Dendritic cell treated with granulocyte-macrophage colony-stimulating factor and Interleukin-4, amounts not matched to agents 40 ng/mL and 50 ng/mL, for 4 days (primary cell): ENCODE data around the gene TBX15.

Experiments used
- H3K27ac Mint-ChIP-seq: one replicate; pipeline ENCODE4 v1.8.0; 2022; ENCODE audit warnings: mild to moderate bottlenecking, mixed read lengths
- H3K27me3 Mint-ChIP-seq: one replicate; pipeline ENCODE4 v1.8.0; 2022; ENCODE audit warnings: mild to moderate bottlenecking, mixed read lengths
- H3K36me3 Mint-ChIP-seq: one replicate; pipeline ENCODE4 v1.8.0; 2022; ENCODE audit warnings: low read depth, mixed read lengths
- H3K4me1 Mint-ChIP-seq: one replicate; pipeline ENCODE4 v1.8.0; 2022; ENCODE audit warnings: low read depth, mixed read lengths
- H3K4me3 Mint-ChIP-seq: one replicate; pipeline ENCODE4 v1.8.0; 2022; ENCODE audit warnings: mild to moderate bottlenecking, moderate library complexity, mixed read lengths
- H3K9me3 Mint-ChIP-seq: one replicate; pipeline ENCODE4 v1.8.0; 2022; ENCODE audit warnings: mixed read lengths
- intact Hi-C: fragments of 100-400 bp; cut with micrococcal nuclease; formaldehyde crosslinking; loops from one replicate; pipeline ENCODE4 v1.15.0; 2022

Gene TBX15

DNA sequence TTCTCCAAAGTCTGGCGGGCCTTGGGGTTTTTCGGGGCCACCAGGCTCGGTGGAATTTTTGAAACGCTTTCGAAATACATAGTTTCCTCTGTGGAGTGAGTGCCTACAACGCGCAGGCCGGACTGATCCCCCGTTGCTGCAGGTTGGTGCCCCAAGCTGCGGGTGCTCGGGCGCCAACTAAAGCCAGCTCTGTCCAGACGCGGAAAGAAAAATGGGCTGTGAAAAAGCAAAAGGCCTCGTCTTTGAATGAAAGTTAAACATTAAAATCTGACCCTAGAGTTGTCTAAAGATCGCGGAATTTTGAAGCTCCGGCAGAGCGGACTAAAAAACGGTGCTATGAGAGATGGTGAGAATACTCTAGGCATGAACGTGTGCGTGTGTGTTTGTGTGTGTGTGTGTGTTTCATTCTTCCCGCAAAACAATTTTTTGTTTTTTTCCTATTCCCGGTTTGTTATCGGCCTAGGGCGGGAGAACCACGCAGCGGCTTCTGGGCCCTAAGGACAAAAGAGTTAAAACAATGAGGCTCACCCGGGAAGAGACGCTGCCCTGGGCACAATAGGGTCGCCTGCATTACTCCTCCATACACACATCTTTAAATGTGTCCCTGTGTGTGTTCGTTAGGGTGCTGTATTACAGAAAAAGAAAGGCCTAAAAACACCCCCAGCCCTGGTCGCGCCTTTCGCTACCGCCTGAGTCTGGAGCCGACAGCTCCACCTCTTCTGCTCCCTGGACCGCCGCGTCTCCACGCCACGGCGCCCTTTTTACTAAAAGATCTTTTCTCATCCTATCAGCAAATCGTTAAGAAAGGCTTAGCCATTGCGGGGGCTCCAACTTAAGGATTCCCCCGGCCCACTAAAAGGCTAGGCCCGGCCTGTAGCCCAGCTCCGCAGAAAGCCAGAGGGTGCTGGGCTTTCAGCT lies 3.2 kb downstream of the TBX15 start:
- Mint-ChIP-seq H3K27me3 (peaks cover 96% of the 10 kb centered on the region), H3K4me1 (peaks cover 56% of the 10 kb centered on the region), H3K36me3 (no peaks in the 10 kb centered on the region), H3K9me3 (no peaks in the 10 kb centered on the region), H3K27ac (no peak overlapping the region), H3K4me3 (peak overlapping the region; percentile 54)
- intact Hi-C loops = no loop called here

DNA sequence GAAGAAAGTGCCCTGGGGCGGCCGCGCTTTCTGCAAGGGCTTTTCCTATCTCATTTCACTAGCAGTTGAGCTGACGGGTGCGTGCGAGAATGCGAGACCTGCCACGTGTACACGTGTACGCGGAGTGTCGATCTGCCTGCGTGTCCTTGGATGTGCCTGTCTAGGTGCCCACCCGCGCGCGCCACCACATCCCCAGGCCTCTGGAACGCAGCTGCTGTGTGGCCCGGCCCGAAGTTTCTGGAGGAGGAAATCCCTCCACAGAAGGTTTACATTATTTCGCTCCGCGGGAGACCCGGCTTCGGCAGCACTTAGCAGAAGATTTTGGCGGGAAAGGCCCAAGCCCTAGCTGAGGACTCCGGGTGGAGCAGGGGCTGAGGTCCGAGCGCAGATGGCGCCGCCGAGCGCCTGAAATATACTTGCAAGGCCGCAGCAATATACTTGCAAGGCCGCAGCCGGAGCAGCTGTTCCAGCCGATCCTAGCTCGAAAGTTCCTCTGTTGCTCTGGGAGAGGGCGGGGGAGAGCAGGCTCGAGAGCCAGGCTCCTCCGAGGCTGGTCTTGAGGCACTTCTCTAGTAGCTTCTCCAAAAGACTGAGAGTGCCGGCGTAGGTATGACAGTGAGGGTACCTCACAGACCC lies 3.9 kb downstream of the TBX15 start:
- Mint-ChIP-seq H3K9me3 (no peaks in the 10 kb centered on the region), H3K27ac (no peak overlapping the region), H3K4me3 (peak overlapping the region; percentile 54), H3K27me3 (peaks cover 96% of the 10 kb centered on the region), H3K4me1 (peaks cover 64% of the 10 kb centered on the region), H3K36me3 (no peaks in the 10 kb centered on the region)
- intact Hi-C loops = no loop called here

DNA sequence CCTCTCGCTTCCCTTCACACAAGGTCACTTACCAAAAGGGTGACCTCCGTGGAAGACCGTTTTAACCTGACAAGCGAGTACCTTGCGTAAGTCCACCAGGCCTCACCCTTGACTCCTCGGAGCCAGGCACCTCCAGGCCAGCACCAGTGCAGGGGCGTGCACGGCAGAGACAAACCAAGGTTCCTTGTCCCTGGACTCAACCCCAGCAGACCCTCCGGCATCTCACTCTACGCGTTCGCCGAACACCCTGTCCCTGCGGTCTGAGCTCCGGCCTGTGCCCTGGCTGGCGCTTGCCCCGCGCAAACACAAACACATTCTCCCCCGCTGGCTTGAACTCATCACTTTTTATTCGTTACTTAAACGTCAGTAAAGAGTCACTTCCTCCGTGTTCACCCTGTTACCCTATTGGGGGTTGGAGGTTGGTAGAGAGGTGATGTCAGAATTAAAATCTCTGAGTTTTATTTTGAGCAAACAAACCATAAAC lies 4.5 kb downstream of the TBX15 start:
- intact Hi-C loops = no loop called here
- H3K4me1 Mint-ChIP-seq = peaks cover 65% of the 10 kb centered on the region
- peaks cover 95% of the 10 kb centered on the region for H3K27me3 Mint-ChIP-seq
- no peak overlapping the region for H3K4me3 Mint-ChIP-seq
- no peaks in the 10 kb centered on the region for H3K36me3 Mint-ChIP-seq
- H3K27ac Mint-ChIP-seq = no peak overlapping the region
- no peaks in the 10 kb centered on the region for H3K9me3 Mint-ChIP-seq

GRCh38 chr1:118982821-118983557 lies 5.2 kb downstream of the TBX15 start:
- Mint-ChIP-seq H3K27me3 (peaks cover 94% of the 10 kb centered on the region), H3K4me1 (peaks cover 62% of the 10 kb centered on the region), H3K4me3 (no peak overlapping the region), H3K36me3 (no peaks in the 10 kb centered on the region), H3K9me3 (no peaks in the 10 kb centered on the region), H3K27ac (no peak overlapping the region)
- intact Hi-C loops = no loop called here

DNA sequence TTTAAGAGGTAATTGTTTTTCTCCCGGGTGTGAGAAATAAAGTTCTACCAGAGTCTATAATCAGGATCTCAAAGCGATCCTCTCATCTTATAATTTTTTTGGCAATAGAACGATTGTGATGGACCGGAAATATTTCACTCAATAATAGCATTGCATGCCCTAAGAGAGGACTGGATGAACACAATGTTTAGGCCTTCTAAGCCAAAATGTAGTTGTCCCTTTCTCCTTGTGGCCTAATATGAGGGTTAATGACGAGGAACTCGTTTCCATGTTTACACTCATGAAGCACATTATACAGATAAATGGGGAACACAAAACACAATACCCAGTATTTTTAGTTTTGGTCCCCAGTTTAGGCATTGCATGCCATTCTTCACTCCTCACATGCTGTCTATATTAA lies 5.9 kb downstream of the TBX15 start:
- Mint-ChIP-seq H3K4me3 (no peak overlapping the region), H3K9me3 (no peaks in the 10 kb centered on the region), H3K27ac (no peak overlapping the region), H3K36me3 (no peaks in the 10 kb centered on the region), H3K27me3 (peaks cover 92% of the 10 kb centered on the region), H3K4me1 (peaks cover 55% of the 10 kb centered on the region)
- intact Hi-C loops = no loop called here

- H3K4me3 Mint-ChIP-seq = no peak overlapping the region
- H3K36me3 Mint-ChIP-seq = no peaks in the 10 kb centered on the region
- peaks cover 46% of the 10 kb centered on the region for H3K4me1 Mint-ChIP-seq
- H3K27me3 Mint-ChIP-seq = peaks cover 87% of the 10 kb centered on the region
- no peaks in the 10 kb centered on the region for H3K9me3 Mint-ChIP-seq
- intact Hi-C loops = no loop called here
- no peak overlapping the region for H3K27ac Mint-ChIP-seq
Measured at GRCh38 chr1:118981436-118981835, 6.7 kb downstream of the TBX15 start.

DNA sequence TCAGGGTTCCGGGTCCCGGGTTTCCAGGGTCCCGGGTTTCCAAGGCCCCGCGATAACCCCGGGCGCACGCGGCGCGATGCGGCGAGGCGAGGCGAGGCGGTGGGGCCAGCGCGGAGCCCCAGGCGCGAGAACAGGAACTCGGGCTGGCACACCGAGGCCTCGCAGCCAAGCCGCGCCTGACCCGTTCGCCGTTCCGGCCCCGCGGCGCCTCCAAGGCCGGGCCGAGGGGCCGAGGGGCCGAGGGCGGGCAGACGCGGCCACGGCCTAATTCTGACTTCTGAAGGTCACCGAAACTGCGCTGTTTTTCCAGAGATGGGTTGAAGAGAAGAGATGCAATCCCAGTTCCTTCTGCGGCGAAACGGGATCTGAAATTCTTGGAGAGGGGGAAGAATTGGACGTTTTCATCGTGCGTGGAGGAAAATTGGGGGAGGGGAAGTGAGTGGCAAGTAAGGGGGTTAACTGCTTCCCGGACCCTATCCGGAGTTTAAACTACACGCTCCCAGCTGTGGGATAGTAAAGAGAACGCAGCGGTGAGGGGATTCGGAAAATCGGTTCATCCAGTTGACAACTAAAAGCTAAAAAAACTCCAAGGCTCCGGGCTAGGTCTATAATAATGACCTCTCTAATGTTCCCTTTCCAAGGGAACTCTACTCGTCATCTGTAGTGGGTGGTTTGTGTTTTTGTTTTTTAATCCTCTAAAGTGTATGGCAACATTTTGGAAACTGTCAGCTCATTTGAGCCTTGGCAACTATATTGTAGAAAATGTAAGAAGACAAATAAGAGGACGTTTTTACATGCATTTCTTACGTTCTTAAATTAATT lies 8.2 kb downstream of the TBX15 start:
- H3K4me3 Mint-ChIP-seq = peak overlapping the region; percentile 45
- no peak overlapping the region for H3K27ac Mint-ChIP-seq
- peaks cover 83% of the 10 kb centered on the region for H3K27me3 Mint-ChIP-seq
- intact Hi-C loops = no loop called here
- no peaks in the 10 kb centered on the region for H3K36me3 Mint-ChIP-seq
- H3K9me3 Mint-ChIP-seq = no peaks in the 10 kb centered on the region
- H3K4me1 Mint-ChIP-seq = peaks cover 32% of the 10 kb centered on the region

- Mint-ChIP-seq H3K9me3 (no peaks in the 10 kb centered on the region), H3K27ac (no peak overlapping the region)
- intact Hi-C loops = no loop called here
Measured at GRCh38 chr1:118978914-118979701, 9.0 kb downstream of the TBX15 start.

DNA sequence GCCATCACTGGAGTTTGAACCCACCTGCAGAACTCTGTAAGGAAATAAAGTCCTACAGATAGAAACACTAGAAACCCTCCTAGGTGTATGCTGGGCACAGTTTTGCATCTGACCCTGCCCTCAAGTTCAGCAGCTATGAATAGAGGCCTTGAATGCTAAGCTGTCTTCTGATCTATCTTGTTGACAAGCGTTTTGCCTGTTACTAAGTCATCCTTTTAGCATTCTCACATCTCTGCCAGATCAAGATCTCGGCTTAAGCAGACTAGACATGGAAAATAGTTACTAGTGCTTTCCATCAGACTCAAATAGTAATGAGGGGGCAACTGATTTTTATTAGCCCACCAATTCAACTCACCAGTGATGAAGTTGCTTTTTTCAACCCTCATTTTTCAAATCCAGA lies 10.5 kb downstream of the TBX15 start:
- intact Hi-C loops = no loop called here
- Mint-ChIP-seq H3K4me3 (no peak overlapping the region), H3K27me3 (peaks cover 77% of the 10 kb centered on the region), H3K9me3 (no peaks in the 10 kb centered on the region), H3K36me3 (no peaks in the 10 kb centered on the region), H3K4me1 (peaks cover 11% of the 10 kb centered on the region), H3K27ac (no peak overlapping the region)

More at GRCh38 chr1:118978914-118979701, 9.0 kb downstream of the TBX15 start:
- H3K4me1 Mint-ChIP-seq = peaks cover 25% of the 10 kb centered on the region
- peaks cover 80% of the 10 kb centered on the region for H3K27me3 Mint-ChIP-seq
- H3K4me3 Mint-ChIP-seq = peak overlapping the region; percentile 45
- no peaks in the 10 kb centered on the region for H3K36me3 Mint-ChIP-seq

GRCh38 chr1:118974661-118975060 lies 13.5 kb downstream of the TBX15 start:
- no peak overlapping the region for H3K27ac Mint-ChIP-seq
- peaks cover 6% of the 10 kb centered on the region for H3K4me1 Mint-ChIP-seq
- H3K36me3 Mint-ChIP-seq = no peaks in the 10 kb centered on the region
- peaks cover 64% of the 10 kb centered on the region for H3K27me3 Mint-ChIP-seq
- H3K9me3 Mint-ChIP-seq = no peaks in the 10 kb centered on the region
- intact Hi-C loops = no loop called here
- H3K4me3 Mint-ChIP-seq = no peak overlapping the region

DNA sequence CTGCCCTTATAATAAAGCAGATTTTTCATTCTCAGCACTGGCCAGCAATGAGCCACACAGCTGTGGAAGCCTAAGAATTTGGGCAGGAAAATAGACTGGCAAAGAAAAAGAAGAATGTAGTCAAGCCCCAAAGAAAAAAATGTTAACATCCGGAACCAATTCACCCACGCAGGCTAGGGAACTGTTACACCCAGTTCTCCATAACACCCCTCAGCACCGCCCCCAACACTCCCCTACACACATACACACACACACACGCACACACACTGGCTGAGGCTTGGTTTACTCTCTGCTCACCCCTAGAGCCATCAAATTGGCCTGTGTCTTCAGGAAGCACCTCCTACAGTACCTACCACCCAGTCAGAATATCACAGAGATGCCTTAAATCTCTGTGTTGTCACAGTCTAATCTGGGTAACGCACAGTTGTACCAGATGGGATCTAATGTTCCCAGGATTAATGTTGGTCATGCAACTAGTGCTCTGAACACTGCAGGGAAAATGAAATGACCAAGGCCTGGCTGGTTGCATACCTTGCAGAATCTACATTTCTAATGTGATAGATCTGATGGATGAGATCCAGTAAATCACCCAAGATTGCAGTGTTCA lies 14.5 kb downstream of the TBX15 start:
- H3K4me3 Mint-ChIP-seq = no peak overlapping the region
- H3K4me1 Mint-ChIP-seq = no peaks in the 10 kb centered on the region
- peaks cover 54% of the 10 kb centered on the region for H3K27me3 Mint-ChIP-seq
- intact Hi-C loops = no loop called here
- no peaks in the 10 kb centered on the region for H3K36me3 Mint-ChIP-seq
- H3K27ac Mint-ChIP-seq = no peak overlapping the region
- no peaks in the 10 kb centered on the region for H3K9me3 Mint-ChIP-seq

DNA sequence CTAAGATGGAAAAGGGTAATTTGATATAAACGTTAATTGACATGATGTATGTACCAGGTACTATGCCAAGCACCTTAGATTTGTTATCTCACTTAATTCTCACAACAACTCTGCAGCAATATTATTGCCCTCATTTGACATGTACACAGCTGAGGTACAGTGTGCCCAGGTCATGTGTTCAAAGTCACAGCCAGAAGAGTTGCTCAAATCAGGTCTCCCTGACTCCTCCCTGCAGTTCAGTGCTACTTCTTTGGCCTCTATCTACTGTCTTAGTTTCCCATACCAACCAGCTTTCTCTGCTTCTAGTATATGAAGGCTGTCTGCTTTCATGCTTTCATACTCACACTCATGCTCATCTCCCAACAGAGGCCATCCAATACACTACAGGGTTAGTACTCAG lies 15.1 kb downstream of the TBX15 start:
- Mint-ChIP-seq H3K27me3 (peaks cover 49% of the 10 kb centered on the region), H3K9me3 (no peaks in the 10 kb centered on the region), H3K27ac (no peak overlapping the region), H3K4me3 (no peak overlapping the region), H3K36me3 (no peaks in the 10 kb centered on the region), H3K4me1 (no peaks in the 10 kb centered on the region)
- intact Hi-C loops = no loop called here
